COLO668 (cell line): ENCODE results near the gene PGLYRP2.
A peak's percentile ranks its signal among the peaks of the same experiment; 100 is the strongest.

Experiments
- DNase-seq: peaks from one replicate; lab custom pipeline; 2025; ENCODE audit not compliant: unreplicated experiment; lab: John Stamatoyannopoulos, UW

The PGLYRP2 gene

DNA sequence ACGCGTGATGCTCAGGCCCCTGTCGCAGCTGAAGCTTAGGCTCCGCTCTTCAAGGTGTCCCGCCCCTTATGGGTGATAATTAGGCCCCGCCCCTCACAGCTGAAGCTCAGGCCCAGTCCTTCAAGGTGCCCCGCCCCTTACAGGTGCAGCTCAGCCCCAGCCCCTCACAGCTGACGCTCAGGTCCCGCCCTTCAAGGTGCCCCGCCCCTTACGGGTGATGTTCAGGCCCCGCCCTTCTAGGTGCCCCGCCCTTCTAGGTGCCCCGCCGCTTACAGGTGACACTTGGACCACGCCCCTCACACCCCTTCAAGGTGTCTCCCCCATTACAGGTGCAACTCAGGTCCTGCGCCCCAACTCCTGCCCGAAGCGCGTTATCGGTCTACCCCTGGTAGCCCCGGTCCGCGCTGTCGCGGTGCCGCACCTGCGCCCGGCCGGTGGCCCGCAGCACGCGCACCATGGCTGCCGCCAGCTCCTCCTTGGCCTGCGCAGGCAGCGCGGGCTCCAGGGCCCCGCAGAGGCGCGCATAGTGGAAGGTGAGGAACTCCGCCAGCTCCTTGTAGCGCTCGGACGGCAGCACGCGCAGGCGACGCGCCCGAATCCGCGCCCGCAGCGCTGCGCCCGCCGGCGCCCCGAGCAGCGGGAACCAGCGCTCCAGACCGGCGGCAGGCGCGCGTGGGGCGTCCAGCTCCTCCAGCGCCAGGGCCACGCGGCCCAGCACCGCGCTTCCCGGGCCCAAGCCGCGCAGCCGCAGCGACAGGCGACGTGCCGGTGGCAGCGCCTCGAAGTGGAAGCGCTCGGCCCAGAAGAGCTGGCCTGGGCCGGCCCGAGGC, 22.2 kb downstream of the PGLYRP2 start:
- DNase-seq: peak; percentile 42

DNA sequence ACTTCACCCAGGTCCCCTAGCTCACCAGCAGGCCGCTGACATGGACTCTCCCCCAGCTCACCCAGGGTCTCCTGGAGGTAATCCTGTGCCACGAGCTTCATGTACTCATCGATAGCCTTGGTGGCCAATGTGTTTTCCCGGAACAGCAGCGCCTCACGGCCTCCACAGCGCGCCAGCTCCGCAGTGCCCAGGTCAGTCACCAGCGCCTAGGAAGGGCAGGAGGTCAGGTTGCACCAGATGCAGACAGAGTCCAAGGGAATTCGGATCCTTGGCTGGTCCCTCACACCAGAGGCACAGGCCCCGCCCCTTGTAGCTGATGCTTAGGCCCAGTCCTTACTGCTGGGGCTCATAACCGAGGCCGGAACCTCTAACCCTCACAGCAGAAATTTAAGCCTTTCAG, 22.9 kb downstream of the PGLYRP2 start:
- DNase-seq: no peak

DNA sequence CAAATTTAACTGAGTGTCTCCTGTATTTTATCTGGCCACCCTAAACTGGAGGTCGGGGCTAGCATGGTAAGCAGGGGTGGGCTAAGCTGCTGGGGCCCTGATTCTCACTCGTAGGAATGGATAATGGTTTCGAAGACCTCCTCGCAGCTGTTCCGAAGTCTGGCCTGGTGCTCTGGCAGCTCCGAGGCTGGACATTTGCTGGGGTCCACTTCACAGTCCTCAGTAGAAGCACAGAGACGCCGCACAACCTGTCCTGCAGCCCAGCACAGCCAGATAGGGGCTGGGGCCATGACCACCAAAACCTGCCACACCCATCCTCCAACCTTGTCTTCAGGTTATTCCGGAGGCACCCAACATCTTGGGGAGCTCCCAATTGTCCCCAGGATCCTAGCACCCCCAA, 23.3 kb downstream of the PGLYRP2 start:
- DNase-seq: no peak

DNA sequence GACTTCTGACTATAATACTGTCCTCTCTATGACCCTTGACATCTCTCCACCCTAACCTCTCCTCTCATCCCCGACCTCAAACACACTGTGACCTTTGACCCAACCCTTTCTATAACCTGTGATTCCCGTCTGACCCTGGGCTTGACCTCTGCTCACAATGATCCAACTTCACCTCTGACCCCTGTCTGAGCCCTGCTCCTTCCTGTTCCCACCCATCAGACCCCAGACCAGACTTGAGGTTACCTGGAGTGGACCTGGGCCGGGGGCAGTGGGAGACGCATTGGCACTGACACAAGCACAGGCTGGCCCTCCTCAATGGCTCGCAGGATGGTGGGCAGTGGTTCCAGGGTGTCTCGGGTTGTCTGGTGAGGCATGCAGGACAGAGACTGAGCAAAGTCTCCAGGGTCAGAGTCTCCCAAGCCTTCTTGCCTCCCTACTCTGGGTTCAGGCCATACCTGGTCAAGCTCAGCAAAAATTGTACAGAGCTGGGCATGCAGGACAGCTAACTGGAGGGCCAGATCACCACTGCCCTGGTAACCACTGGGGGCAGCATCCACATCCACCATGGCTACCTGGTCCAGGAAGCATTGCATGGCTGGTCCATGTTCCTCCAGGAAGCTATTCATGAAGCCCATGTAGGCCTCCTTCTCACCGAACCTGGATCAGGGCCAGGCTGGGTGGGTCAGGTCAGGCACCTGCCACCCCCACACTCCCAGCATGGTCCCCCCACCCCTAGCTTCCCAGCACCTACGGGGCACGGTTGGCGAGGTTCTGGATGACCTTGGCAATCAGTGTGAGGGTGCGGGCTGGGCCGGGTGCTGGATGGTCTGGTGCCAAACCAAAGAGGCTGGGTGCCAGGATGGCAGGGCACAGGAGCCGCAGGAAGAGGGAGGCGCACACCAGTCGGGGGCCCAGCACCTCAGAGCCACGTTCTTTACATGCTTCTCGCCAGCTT, 25.1 kb downstream of the PGLYRP2 start:
- no peak for DNase-seq

DNA sequence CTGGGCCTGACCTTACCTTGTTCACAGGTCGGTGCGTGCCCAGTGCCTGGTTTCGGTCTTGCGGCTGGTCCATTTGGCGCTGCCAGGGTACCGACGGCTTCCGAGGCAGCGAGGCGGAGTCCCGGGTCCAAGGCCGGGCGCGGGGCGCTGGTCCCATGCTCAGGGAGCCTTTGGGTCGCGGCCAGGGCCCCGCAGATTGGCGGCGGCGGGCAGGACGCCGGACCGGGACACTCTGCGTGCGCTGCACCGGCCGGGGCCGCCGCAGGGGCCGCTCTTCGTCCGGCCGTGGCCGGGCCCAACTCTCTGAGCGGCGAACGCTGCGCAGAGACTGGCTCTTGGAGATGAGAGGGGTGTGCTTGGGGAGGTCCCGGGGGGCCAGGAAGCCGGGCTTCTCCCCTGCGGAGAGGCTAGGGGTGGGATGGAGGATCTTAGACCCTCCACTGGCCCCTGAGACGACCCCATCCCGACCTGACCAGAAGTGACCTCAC, 26.2 kb downstream of the PGLYRP2 start:
- no peak for DNase-seq

DNA sequence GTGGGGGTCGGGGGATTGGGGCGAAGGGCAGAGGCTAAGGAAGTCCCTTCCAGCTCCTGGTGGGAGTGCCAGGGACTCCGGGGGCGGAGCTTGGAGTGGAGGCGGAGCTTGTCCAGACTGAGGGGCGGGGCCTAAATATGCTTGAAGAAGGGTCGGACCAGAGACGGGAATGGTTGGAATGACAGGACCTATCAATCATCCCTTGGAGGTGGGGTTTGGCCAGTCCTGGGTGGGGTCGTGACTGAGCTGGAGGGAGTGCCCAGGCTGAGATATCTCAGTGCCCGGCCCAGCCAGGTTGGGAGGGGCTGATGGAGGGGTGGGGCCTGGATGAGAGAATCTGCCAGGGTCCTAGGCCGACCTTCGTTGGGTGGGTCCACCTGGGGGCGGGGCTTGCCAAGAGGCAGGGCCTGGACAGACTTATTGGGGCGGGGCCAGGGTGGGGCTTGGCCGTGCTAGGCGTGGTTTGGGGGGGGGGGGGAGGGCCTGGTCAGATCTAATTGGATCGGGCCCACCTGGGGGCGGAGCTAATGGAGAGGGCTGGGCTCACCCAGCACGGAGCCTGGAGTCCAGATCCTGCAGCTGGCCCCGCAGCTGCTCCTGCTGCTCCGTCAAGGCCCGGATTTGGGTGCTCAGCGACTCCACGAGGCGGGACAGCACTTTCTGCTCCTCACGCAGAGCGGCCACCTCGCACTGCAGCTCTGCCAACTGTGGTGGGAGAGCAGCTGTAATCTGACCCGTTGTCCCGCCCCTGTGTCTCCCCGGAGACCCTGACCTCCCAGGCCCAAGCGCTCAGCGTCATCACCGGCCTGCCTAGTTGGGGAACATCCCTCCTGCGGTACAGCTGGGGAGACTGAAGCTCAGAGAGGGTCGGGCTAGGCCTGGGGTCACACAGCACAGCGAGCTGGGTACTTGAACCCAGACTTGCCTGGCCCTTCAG, 26.9 kb downstream of the PGLYRP2 start:
- peak; percentile 25 for DNase-seq

DNA sequence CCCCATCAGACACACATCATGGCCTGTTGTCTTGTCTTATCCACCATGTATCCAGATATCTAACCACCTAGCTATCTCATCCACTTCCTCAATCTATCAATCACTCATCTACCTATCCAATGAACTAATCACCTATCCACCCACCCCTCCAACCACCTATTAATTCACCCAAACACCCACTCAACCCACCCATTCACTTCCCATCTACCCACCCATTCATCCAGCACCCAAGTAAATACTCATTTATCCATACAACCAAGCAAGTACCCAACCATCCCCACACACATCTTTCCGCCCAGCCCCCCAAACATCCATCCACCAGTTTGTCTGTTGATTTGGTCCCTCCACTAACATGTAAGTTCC, 28.8 kb downstream of the PGLYRP2 start:
- no peak for DNase-seq

DNA sequence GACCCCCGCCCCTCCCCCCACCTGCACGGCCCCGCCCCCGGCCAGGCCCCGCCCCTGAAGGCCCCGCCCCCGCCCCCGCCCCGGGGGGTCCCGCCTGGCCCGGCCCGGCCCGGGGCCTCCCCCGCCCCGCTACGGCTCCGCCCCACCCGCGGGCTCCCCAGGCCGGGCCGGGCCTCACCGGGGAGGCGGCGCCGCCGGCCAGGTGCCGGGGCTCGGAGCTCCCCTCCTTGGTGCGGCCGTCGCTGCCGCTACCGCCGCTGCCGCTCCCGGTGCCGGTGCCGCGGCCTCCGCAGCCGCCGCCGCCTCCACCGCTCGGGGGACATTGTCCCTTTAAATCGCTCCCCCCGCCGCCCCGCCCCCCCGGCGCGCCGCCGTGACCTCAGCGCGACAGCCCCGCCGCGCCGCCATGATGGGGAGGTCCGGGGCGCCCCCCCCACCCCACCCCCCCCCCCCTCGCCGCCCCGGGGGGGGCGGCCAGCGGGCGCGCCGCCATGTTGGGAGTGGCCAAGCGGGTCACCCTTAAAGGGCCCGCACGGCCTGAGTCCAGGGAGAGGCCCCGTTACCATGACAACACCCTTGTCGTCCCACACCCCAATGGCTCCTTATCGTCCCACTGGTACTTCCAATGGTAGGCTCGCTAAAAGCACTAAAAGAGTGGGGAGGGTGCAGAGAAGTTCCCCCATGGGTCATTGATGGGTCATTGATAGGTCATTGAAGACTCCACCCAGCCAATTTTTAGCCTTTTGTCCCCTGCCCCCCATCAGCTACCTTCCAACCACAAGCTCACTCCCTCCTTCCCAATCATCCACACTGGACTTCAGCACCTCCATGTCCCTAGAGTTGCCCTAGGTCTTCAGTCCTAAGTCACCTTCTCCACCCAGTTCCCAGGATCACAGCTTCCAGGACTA, 29.4 kb downstream of the PGLYRP2 start, which contains the start of gene WIZ:
WIZ (minus strand) TSS at position 337 of the 908 bp plus-strand sequence. CDS start 1,649 bp downstream, outside the sequence.
- peak; percentile 73 for DNase-seq

DNA sequence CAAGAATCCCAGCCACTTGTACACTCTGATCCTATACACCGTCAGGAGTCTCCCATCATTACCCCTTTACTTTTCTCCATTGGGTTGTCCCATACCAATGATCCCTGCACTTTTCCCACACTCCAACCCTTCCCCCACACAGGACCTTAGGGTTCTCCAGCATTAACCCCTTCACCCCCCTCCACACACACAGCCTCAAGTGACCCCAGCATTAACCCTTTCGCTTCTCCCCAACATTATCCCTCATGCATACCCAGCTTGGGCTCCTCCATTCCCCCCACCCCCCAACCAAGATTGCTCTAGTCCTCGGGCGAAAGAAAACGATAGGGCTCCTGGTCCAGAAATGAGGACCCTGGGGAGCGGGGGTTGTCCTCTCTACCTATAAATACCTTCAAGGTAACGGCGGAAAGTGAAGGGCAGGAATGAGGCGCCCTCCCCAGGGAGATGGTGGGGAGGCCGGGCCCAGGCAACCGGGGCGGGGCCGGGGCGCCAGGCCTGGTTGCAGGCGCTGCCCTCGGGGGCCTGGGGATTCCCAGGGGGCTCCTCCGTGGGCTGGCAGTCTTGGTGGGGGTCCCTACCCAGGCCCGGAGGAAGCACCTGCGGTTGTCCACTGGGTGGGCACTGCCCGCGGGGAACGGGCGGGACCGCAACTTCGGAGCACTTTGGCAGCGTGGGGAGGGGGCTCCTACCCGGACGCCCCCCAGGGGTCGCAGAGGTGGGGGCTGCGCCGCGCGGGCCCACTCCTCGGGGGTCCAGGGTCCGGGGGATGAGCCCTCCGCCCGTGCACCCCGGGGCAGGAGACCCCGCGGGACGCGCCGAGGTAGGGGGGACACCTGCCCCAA, 30.3 kb downstream of the PGLYRP2 start:
- no peak for DNase-seq

DNA sequence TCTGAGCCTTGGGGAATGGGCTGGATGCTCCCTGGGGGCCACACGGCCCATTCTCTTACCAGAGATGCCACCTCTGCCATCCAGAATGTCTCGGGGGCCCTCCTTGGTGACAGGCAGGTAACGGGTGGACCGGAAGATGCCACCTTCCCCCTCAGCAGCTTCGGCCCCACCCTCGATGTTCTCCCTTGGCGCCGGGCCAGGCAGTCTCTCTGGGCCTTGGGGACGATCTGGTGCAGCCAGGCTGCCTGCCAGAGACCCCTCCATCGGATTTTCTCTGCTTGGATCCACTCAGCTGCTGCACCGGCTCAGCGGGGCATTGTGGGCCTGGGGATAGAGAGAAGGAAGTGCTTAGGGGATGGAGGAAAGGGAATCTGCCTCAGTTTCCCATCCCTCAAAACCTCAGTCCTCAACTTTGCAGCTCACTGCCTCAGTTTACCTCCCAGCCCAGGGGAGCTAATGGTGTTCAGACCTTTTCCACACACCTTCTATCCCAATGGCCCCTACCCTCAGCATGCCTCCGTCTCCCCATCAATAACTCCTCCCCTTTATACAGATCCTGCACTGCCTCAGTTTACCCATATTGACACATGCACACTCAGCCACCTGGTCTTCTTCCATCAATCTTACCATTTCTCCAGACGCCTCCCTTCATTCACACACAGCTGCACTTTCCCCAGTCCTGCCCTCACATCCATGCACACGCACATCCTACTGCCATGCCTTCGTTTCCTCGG, 31.1 kb downstream of the PGLYRP2 start:
- DNase-seq: no peak

DNA sequence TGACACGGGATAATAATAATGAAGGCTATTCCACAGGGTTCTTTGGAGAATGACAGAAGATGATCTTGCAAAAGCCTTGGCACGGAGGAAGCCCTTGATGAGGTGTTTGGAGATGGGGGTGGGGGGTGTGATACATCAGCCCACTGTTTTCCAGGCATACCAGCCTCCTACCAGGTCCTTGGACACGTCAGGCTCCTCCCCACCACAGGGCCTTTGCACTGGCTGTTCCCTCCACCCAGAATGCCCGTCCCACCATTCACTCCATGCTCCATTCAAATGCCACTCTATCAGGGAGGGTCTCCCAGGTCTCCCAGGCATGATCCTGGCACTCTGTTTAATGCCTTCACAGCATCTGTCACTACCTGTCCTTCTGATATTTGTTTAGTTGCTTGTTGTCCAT, 32.2 kb downstream of the PGLYRP2 start:
- no peak for DNase-seq

DNA sequence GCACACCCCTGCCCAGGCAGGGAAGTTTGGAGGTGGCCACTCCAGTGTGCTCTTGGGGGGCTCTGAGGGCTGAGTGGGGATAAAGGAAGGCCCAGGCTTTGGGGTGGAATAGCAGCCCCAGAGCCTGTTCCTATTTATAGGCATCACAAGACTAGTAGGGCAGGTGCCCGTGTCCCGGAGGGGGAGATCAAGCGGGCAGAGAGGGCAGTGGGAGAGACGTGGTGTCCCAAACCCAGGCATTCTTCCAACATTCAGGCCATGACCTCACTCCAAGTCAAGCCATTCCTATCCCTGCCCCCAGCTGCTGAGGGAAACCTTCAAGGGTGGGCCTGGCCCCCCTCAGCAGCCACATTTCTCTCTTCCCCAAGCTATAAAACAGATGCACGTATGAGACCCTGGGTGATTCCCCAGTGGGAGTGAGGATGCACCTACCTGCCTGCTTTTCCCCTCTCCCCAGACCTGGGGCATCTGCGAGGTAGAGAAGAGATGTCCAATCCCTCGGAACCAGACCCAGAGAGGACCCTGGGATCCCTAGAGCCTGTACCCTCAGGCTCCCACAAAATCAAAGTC, 33.4 kb downstream of the PGLYRP2 start:
- DNase-seq: no peak

DNA sequence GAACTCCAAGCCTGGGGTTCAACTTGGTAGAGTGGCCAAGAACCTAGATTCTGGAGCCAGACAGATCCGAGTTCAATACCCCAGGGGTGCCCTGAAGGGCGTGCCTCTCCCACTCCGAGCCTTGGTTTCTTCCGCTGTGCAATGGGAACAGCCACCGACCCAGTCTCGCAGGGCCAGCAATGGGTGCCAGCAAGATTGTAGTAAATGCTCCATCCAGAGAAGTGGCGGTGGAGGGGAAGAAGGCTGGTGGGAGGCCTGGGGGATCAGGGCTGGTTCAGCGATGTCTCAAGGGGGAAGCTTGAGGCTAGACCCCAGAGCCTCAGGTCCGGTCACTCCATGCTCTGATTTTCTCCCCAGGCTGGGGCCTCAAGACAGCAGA, 34.1 kb downstream of the PGLYRP2 start:
- no peak for DNase-seq

DNA sequence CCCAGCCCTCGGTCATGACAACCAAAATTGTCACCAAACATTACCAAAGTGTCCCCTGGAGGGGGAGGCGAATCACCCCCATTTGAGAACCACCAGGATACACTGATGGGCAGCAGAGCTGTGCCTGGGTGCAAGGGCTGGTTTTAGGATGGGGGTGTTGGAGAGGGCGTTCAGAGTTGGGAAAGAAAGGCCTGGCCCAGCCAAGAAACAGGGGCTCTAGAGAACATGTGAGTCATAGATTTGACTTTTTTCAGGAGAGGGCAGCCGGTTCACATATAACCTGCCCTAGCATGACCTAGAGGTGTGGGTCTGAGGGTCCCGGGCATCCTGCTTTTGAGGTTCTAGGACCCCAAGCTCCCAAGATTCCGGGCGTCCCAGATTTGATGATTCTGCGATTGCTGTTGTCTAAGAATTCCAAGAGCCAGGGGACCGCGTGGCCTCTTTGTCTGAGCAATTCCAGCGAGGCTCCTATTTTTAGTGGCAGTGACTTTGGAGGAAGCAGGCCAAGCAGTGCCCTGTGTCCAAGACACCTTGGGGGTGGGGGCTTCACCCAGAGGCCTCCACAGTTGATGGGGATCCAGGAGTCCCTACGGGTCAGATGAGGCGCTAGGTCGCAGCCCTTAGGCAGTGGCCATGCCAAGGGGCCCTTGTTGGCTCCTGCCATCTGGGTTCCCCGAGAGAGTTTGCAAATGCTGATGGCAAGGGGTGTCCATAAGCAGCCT, 34.6 kb downstream of the PGLYRP2 start:
- no peak for DNase-seq

DNA sequence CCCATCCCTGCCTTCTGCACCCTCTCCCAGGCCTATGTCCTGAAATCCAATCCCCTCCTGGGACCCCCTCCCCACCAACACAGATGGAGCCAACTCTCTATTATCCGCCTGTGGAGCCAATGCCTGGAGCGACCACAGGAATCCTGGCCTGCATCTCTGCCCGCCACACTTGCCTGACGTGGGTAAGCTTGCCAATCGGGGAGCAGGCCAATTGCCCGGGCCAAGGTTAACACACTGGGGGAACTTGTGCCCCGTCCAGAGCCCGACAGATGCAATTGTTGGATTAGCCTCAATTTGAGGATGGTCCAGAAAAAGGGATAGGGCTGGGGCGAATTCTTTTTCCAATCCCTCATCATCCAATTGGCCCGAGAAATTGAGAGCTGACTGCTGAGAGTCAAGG, 35.5 kb downstream of the PGLYRP2 start:
- DNase-seq: no peak

DNA sequence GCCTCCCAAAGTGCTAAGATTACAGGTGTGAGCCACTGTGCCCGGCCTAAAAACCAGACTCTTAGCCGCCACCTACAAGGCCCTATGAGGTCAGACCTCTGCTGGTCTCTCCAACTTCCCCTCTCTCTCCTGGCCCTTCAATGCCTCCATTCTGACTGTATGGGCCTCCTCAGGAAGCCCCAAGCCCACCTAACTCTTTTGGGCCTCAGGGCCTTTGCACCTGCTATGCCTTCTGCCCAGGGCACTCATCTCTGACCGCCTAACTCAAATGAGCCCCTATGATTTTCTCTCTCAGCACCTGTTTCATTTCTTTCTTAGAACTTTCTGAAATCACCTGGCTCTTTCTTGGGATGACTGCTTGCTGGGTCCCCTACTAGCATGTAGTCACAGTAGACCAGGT, 36.0 kb downstream of the PGLYRP2 start:
- no peak for DNase-seq
